Fibroblast of skin of abdomen (primary cell): Measurements from ENCODE around the gene SOCS2.

ENCODE experiments used
- DNase-seq: peaks from one replicate; pipeline ENCODE4 v3.0.0-alpha.2; 2013

SOCS2 gene

GRCh38 chr12:93568091-93568490 lies 4.4 kb upstream of the SOCS2 start:
- DNase-seq: no peak

- DNase-seq: no peak
These were observed 3.2 kb upstream of the SOCS2 start for GRCh38 chr12:93569301-93569655.

GRCh38 chr12:93569656-93570551 lies 2.6 kb upstream of the SOCS2 start:
- peak; percentile 81 for DNase-seq

- peak; percentile 92 for DNase-seq
These were observed 1.7 kb upstream of the SOCS2 start for GRCh38 chr12:93570552-93571364.

- DNase-seq: peak; percentile 54
These were observed 1.0 kb upstream of the SOCS2 start for GRCh38 chr12:93571365-93571924.

GRCh38 chr12:93572712-93573551 lies 457 bp downstream of the SOCS2 start:
- peak; percentile 35 for DNase-seq

GRCh38 chr12:93573552-93574223 lies 1.2 kb downstream of the SOCS2 start:
- DNase-seq: peak; percentile 4

- DNase-seq: no peak
These were observed 4.7 kb downstream of the SOCS2 start for GRCh38 chr12:93577222-93577621.

- DNase-seq: no peak
These were observed 5.7 kb downstream of the SOCS2 start for GRCh38 chr12:93578221-93578620.

GRCh38 chr12:93580682-93581081 lies 8.2 kb downstream of the SOCS2 start:
- peak; percentile 13 for DNase-seq

- DNase-seq: no peak
These were observed 8.9 kb downstream of the SOCS2 start for GRCh38 chr12:93581370-93581769.

GRCh38 chr12:93582351-93582750 lies 9.9 kb downstream of the SOCS2 start:
- no peak for DNase-seq

- no peak for DNase-seq
These were observed 11.3 kb downstream of the SOCS2 start for GRCh38 chr12:93583627-93584392.

GRCh38 chr12:93585247-93585646 lies 12.8 kb downstream of the SOCS2 start:
- DNase-seq: no peak

- no peak for DNase-seq
These were observed 15.1 kb downstream of the SOCS2 start for GRCh38 chr12:93587611-93588010.

- no peak for DNase-seq
These were observed 16.6 kb downstream of the SOCS2 start for GRCh38 chr12:93589081-93589480.

GRCh38 chr12:93591137-93591868 lies 18.8 kb downstream of the SOCS2 start:
- peak; percentile 70 for DNase-seq

GRCh38 chr12:93592641-93593406 lies 20.3 kb downstream of the SOCS2 start:
- no peak for DNase-seq

- no peak for DNase-seq
These were observed 21.4 kb downstream of the SOCS2 start for GRCh38 chr12:93593843-93594242.
